Astrocyte of the spinal cord (primary cell): ENCODE results near the gene MACO1.

ENCODE experiments used
- DNase-seq: peaks from one replicate; pipeline ENCODE4 v3.0.0; 2011; ENCODE audit warnings: low read depth, low spot score
- H3K4me3 ChIP-seq: 2 replicates; pipeline ENCODE4 v1.5.1; 2011; ENCODE audit warnings: low read depth, mild to moderate bottlenecking, low read length, moderate library complexity
- CTCF ChIP-seq: IDR thresholded peaks from 2 replicates; pipeline ENCODE4 v1.5.1; 2012; ENCODE audit warnings: low read depth, mild to moderate bottlenecking, low read length, inconsistent platforms
- in situ Hi-C: cut with HindIII; loops from 2 replicates; pipeline ENCODE4 v1.10.0; 2017; ENCODE audit warnings: low sequenced_read_pairs

The MACO1 gene

GRCh38 chr1:25545767-25546166, 115.1 kb downstream of the MACO1 start:
- in situ Hi-C loops = no loop called here
- H3K4me3 ChIP-seq = no peak overlapping the region
- no peak for TF ChIP-seq CTCF
- DNase-seq = no peak

GRCh38 chr1:25546193-25546592, 115.5 kb downstream of the MACO1 start:
- TF ChIP-seq CTCF = no peak
- no peak for DNase-seq
- in situ Hi-C loops = no loop called here

GRCh38 chr1:25548601-25549000, 117.9 kb downstream of the MACO1 start:
- TF ChIP-seq CTCF = no peak
- in situ Hi-C loops = no loop called here
- no peak for DNase-seq
- H3K4me3 ChIP-seq = no peak overlapping the region

More at GRCh38 chr1:25546193-25546592, 115.5 kb downstream of the MACO1 start:
- H3K4me3 ChIP-seq = no peak overlapping the region

GRCh38 chr1:25549273-25550154, 118.8 kb downstream of the MACO1 start:
- peak; percentile 64 for DNase-seq
- TF ChIP-seq CTCF = no peak
- in situ Hi-C loops = no loop called here
- no peak overlapping the region for H3K4me3 ChIP-seq
